RWPE1 (cell line): ENCODE data around the gene HK3.

Experiments used
- CTCF ChIA-PET: fragments of 350-600 bp; sonication (Branson Sonifier 250); formaldehyde crosslinking; extraction: SDS; loops from one replicate; lab custom pipeline; 2021; lab: Yijun Ruan, JAX
- POLR2A ChIA-PET: fragments of 400-600 bp; formaldehyde crosslinking; extraction: SDS; loops from one replicate; lab custom pipeline; 2020; ENCODE audit warnings: antibody characterized with exemption; ENCODE audit not compliant: low non-redundant PET; lab: Yijun Ruan, JAX
- DNase-seq: peaks from one replicate; pipeline ENCODE4 v3.0.0; 2012; ENCODE audit warnings: low spot score
- H3K27ac ChIP-seq: fragments of 450-650 bp; 2 replicates; pipeline ENCODE4 v1.5.1; 2017
- TF ChIP-seq, protein P1 (sequence below): fragments of 450-650 bp; conservative IDR thresholded peaks from 2 replicates; pipeline ENCODE4 v1.5.1; 2017; ENCODE audit warnings: low read depth, mild to moderate bottlenecking

The HK3 gene

DNA sequence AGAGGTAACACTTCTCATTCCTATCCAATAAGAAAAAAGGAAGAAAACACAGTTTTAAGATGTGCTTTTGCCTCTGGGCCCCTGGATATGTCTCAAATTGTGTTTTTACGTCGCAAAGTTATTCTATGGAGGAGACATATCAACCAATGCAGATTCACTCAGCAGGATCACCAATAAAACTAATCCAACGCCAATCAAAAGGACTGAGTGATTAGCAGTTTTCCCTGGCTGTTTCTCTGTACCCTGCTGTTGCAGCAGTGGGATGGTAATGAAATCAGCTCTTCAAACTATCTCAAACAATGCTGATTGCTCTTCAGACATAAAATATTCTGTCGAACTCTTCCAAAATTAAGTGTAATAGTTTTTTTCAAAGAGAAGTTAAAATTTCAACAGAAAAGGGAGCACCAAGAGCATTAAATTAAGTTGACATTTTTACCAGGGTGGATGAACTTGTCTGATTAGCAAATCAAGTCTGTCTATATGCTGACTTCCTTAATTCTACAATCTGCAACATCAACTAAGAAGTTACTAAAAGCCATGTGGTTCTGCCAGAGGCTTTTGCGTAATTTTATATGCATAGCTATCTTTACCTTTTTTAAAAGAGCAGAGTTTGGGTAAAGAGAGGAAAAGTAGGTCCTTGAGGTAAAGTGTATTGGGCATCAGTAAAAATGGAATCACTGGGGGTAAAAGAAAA is 9.7 kb upstream of the HK3 start:
- DNase-seq = no peak
- TF ChIP-seq, protein P1, sequence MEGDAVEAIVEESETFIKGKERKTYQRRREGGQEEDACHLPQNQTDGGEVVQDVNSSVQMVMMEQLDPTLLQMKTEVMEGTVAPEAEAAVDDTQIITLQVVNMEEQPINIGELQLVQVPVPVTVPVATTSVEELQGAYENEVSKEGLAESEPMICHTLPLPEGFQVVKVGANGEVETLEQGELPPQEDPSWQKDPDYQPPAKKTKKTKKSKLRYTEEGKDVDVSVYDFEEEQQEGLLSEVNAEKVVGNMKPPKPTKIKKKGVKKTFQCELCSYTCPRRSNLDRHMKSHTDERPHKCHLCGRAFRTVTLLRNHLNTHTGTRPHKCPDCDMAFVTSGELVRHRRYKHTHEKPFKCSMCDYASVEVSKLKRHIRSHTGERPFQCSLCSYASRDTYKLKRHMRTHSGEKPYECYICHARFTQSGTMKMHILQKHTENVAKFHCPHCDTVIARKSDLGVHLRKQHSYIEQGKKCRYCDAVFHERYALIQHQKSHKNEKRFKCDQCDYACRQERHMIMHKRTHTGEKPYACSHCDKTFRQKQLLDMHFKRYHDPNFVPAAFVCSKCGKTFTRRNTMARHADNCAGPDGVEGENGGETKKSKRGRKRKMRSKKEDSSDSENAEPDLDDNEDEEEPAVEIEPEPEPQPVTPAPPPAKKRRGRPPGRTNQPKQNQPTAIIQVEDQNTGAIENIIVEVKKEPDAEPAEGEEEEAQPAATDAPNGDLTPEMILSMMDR = no peak
- POLR2A ChIA-PET = no interaction called here
- H3K27ac ChIP-seq = no peak overlapping the region
- CTCF ChIA-PET = no interaction called here

DNA sequence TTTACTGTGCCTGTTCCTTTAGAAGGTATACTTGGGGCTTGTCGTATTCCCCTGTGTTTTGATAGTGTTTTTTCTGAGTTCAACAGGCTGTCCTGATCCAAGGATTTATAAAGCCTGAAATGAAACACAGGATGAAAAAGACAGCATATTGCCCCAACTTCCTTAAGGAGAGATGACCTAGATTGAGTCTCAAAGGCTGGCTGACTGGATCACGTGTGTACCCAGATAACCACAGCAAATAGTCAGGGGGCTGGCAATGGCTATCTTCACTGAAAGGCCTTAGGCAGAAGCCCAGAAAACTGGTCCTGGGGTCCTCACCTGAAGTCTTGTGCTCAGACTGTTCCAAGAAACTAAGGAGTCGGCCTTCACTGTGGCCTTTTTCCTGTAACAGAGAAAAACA is 7.7 kb upstream of the HK3 start:
- ChIA-PET CTCF (interaction anchor here (0.7 kb wide), 1 partner anchor 118 kb away, joined by 3 read pairs; no protein-coding TSS in a partner anchor), POLR2A (no interaction called here)
- DNase-seq = no peak
- H3K27ac ChIP-seq = no peak overlapping the region
- TF ChIP-seq, protein P1 = no peak

DNA sequence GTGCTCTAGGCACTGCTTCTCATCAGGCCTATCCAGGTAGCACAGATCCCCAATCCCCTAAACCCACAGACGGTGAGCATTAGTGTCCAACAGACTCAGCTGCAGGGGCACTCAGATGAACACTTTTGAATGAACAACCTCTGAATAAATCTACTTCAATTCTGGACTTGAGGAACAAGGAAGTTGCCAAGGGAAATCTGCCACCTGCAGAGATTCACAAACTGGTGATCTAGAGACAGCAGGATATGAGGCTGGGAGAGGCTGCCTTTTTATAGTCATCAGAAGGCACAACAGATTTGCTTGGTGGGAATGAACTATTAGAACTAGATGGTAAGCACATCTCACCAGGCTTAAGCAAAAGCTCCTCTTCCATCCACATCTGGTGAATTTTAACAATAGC is 7.0 kb upstream of the HK3 start:
- CTCF ChIA-PET = interaction anchor here (0.7 kb wide), 1 partner anchor 118 kb away, joined by 3 read pairs; no protein-coding TSS in a partner anchor
- TF ChIP-seq, protein P1 = no peak
- H3K27ac ChIP-seq = no peak overlapping the region
- DNase-seq = no peak
- POLR2A ChIA-PET = no interaction called here

DNA sequence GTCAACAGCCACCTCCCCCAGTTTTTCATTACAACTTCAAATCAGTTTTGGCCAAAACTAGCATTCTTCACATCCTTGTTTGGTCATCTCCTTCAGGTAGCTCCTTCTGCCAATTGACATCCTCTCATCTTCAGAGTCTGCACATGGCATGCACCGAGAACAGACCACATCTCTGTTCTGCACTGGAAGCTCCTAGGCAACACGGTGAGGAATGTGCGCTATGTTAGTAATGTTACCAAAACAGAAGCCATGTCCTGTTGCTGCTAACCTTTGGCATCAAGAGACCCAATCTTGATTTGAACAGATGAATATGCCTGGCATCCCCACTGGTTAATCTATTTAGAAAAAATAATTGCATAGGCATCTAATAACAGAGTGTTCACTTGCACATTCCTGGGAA is 5.1 kb upstream of the HK3 start:
- TF ChIP-seq, protein P1 = no peak
- CTCF ChIA-PET = no interaction called here
- H3K27ac ChIP-seq = no peak overlapping the region
- POLR2A ChIA-PET = no interaction called here
- no peak for DNase-seq

DNA sequence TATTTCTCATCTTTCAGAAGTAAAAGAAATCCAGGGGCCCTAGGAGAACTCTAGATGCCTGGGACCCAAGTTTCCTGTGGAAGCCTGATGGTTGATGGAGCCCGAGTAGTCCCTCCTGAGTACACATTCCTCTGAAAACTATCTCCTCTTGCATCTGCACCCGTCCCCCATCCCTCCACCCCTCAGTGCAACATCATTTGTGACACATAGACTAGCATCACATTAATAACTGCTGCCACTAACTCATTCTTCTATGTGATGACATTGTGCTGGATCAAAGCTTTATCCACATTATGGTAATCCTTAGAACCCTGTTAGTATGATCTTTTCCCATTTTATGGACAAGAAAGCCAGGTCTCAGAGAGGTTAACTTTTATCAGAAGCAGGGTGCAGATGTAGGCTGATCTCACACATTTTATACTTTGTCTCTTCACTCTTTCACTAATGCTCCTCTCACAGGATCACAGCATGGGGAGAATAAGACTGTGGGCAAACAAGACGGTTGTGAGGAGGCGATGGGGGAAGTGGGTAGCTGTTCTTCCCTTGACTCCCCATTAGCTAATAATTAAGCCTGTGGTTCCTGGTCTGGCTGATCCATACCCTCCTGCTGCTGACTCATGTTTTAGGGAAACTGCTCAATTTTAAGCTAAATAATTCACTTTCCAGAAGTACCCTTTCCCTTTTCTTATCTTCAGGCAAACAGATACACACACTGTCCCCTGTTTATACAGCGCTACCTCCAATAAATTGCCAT is 3.9 kb upstream of the HK3 start:
- no peak overlapping the region for H3K27ac ChIP-seq
- TF ChIP-seq, protein P1 = no peak
- POLR2A ChIA-PET = no interaction called here
- DNase-seq = no peak
- CTCF ChIA-PET = interaction anchor here (2.0 kb wide), 1 partner anchor 243 kb away, joined by 10 read pairs; no protein-coding TSS in a partner anchor

DNA sequence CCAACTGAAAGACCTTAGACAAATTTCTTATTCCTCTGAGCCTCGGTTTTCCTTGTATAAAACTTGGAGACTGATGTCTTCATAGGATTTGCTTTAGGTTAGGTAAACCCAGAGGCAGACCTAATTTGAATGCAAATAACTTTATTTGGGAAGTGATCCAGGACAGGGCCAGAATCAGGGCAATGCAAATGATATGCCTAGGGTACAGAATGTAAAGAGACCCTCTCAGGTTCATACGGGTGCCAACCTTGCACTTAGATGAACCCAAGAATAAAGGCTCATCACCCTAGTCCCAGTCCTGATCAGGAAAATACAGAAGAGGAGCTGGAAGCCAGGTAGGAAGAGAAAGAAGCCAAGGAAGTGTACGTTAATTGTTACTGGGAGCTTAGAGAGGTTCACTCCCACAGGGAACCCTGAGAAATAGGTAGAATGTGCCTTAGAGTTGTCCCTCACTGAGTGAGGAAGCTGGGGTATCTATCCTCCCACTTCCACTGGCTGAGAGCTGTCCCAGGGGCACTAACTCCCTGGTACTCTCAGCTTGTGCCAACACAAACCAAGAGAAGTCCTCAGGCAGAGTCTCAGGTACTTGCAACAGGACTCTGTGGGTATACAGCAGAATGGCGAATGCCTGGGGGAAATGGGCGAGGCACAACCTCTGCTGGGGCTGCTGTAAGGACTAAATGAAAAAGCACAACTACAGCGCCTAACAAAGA is 3.1 kb upstream of the HK3 start:
- no peak overlapping the region for H3K27ac ChIP-seq
- TF ChIP-seq, protein P1 = no peak
- ChIA-PET CTCF (interaction anchor here (2.0 kb wide), 1 partner anchor 242 kb away, joined by 10 read pairs; no protein-coding TSS in a partner anchor), POLR2A (no interaction called here)
- no peak for DNase-seq
